NCI-H1092 treated with DMSO at 0.1 percent for 48 hours (cell line): ENCODE data around the gene DUSP15.

Experiments
- DNase-seq: peaks from one replicate; lab custom pipeline; 2025; lab: John Stamatoyannopoulos, UW

The DUSP15 gene

DNA sequence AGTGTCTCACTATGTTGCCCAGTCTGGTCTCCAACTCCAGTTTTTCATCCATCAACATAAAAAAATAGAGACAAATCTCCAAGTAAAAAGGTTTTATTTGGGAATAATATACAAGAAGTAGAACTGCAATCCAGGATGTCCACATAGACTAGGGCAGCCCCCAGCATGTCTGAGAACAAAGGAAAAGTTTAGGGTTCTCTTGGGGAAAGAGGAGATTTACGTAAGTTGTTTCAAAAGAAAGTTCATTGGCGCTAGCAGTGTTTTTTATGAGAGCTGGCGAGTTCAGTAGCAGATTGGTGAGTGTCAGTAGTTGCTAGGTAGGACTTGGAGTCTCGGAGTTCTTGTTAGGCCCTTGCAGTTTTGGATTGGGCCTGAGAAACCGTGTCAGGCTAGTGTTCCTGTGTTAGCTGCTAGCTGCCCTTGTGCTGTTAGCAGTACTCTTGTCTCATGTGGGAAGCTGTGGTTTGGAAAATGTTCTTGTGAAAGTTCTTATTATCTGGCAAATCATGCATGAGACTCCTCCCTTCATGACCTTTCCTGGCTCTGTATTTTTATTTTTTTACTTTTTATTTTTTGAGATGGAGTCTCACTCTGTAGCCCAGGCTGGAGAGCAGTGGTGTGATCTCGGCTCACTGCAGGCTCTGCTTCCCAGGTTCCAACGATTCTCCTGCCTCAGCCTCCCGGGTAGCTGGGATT is 24.8 kb upstream of the DUSP15 start:
- no peak for DNase-seq

DNA sequence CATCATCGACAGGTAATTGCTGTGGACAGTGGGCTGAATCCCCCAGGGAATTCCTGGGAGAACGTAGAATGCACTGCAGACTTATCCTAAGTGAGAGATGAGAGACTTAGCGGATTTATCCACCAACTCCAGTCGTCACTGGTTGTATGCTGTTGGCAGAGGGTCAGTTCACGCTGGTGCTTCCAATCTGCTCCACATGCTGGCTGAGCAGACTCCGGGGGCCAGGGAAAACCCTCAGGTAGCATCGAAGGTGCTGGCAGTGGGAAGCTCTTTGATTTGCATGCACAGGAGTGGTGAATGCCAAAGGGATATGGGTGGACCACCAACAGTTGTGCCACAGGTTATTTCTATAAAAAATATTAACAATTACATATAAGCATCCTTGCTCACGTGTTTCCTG is 20.3 kb upstream of the DUSP15 start:
- DNase-seq: no peak

DNA sequence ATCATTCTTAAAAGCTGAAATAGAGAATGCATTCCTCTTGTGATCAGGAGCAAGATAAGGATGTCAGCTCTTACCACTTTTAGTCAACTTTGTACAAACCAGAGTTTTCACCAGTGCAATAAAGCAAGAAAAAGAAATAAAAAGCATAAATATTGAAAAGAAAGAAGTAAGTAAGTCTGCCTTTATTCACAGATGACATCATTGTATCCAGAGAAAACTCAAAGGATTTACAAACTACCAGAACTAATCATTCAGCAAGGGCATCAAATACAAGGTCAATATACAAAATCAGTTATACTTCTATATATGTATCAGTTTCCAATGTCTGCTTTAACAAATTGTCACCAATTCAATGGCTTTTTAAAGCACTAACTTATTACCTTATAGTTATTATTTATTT is 13.5 kb upstream of the DUSP15 start:
- DNase-seq: no peak

DNA sequence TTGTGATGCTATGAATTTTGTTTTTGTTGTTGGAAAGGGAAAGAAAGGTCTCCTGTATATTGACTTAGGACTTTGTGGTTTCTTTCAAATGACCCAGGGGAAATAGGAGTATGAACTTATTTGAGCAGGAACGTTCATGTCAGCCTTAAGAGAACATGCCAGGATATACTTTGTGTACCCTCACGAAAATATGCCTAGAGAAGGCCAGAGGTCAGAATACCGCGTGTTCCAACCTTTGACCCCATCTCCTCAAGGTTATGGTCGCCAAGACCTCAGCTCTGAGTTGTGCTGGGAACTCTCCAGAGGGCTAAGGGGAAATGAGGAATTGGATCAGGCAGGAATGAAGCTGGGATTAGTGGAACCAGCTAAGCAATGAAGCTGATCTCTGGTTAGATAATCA is 11.6 kb upstream of the DUSP15 start:
- DNase-seq: no peak

DNA sequence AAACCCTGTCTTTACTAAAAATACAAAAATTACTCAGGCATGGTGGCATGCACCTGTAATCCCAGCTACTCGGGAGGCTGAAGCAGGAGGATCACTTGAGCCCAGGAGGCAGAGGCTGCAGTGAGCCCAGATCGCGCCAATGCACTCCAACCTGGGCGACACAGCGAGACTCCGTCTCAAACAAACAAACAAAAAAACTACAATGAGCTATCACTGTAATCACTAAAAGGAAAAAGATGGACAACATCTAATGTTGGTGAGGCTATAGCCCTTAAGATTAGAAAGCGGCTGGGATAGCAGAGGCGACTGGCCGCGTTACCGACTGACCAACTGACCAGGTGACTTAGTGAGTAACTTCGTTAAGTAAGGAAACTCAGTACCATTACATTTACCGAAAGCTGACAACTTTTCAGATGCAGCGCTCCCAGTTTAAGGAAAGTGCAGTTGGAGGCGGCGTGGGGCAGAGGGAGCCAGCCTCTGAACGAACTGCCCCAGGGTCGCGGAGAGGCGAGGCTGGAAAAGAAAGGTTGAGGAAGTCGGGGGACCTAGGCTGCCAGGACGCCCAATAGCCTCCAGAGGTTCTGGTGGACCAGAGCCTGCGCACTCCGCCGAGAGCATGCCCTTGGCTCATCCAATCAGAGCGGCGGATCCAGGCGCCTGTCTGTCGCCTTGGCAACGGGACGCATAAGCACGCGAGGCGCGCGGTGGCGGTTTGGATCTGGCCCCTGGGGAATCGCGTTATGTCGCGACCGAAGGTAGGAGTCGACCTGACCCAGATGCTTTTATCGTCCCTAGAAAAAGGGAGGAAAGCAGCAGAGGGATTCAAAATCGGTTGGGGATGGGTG is 9.0 kb upstream of the DUSP15 start:
- DNase-seq: peak; percentile 89

GRCh38 chr20:31877684-31878083 is 7.4 kb upstream of the DUSP15 start:
- DNase-seq: no peak

GRCh38 chr20:31875671-31876070 is 5.3 kb upstream of the DUSP15 start:
- DNase-seq: no peak

- no peak for DNase-seq
These were observed 2.1 kb upstream of the DUSP15 start for GRCh38 chr20:31872406-31872805.

- DNase-seq: no peak
These were observed 1.3 kb upstream of the DUSP15 start for GRCh38 chr20:31871618-31871954.

DNA sequence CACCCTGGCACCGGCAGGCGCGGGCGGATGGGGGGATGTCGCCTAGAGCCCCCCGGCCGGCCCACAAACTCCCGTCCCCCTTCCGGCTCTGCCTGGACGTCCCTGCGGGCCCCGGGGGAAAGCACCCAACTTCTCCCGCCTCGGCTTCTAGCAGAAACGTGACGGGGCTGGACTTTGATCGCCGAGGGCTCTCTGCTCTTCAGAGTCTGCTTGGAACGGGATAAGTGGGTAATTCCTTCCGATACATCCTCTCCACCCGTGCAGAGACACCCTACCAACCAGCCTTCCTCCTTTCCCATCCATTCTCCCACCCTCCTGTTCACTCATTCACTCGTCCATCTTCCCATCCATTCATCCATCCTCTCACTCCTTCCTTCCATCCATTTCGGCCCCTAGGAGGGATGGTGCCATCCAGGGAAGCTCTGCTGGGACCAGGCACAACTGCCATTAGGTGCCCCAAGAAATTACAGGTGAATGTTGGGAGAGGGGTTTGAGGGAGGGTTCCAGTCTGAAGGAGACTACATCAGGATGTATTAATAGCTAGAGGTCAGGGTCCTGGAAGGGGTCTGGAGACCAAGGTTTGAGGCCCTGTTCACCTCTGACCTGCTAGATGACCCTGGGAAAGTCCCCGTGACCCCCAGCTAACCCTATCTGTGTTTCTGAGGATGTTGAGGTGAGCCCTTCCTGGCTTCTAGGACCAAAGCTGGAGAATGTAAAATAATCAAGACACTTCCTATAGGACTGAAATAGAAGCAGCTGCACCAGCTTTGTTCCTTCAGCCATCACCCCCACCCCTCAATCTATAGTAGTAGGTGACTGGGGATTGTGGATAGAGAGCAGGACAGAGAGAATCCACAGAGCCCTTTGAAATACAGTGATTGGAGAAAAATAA is 645 bp upstream of the DUSP15 start:
- no peak for DNase-seq

- DNase-seq: no peak
These were observed 720 bp downstream of the DUSP15 start for GRCh38 chr20:31869673-31869941.

- DNase-seq: no peak
These were observed 1.3 kb downstream of the DUSP15 start for GRCh38 chr20:31868853-31869672.

DNA sequence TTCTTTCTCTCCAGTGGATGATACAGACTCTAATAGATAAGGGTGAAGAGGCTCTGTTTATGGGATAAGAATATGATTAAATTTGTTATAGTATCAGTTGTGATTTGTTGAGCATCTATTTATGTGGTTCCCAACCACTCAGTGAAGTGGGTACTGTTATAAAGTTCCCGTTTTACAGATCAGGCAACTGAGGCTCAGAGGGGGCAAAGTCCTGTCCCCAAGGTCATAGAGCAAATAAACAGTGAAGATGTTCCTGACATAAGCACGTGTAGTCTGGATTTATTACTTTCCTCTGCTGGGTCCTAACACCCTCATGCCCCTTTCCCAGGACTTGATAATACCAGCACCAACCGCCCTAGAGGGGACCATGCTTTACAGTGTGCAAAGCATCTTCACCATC is 4.1 kb downstream of the DUSP15 start:
- DNase-seq: no peak

GRCh38 chr20:31864521-31865400 is 5.6 kb downstream of the DUSP15 start:
- DNase-seq: no peak

DNA sequence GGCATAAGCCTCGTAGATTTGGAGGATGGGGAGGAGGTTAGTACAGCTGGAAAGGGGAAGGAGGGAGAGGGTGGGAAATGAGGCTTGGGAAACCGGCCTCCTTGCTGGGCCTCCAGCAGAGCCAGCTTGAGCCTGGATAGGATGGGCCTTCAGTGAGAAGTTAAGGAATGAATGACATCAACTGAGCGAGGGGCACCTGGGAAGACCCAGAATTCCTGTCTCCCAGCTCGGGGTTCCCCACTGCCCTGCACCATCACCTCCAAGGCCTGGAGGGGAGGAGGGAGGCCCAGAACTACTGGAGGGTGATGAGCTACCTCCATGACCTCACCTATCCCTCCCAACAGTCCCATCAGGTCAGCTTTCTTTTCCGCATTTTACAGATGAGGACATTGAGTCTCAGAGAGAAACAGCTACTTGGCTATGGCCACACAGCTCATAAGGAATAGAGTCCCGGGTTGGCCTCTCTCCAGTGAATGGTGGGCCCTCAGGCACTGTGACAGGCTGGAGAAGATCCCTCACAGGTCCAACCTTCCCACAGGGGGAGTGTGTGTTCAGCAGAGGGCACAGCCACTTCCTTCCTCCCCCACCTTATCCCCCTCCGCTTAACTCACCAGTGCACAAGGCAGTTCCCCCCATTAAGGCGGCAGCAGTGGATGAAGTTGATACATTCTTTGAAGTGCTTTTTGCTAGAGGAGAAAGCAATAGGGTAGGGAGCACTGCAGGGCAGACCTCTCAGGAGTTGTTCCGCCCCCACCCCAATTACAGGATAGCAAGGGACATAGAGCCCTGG is 6.8 kb downstream of the DUSP15 start:
- DNase-seq: no peak

DNA sequence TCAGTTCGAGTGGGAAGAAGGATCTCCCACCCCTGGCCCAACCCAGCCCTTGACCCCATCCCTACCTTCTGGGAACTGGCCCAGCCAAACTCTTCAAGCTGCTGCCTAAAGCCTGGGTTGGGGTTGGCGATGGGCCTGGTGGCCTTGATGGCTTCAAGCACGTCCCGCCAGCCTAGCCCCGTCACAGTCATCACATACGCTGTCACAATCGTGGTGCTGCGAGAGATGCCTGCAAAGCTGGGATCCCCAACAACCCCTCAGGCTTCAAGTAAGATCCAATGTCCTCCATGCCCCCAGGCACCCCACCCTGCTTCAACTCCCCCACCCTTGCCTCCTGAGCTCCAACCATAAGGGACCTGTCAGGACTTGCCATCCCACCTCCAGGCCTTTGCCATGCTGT is 7.8 kb downstream of the DUSP15 start:
- no peak for DNase-seq

GRCh38 chr20:31862157-31862470 is 8.2 kb downstream of the DUSP15 start:
- DNase-seq: no peak

DNA sequence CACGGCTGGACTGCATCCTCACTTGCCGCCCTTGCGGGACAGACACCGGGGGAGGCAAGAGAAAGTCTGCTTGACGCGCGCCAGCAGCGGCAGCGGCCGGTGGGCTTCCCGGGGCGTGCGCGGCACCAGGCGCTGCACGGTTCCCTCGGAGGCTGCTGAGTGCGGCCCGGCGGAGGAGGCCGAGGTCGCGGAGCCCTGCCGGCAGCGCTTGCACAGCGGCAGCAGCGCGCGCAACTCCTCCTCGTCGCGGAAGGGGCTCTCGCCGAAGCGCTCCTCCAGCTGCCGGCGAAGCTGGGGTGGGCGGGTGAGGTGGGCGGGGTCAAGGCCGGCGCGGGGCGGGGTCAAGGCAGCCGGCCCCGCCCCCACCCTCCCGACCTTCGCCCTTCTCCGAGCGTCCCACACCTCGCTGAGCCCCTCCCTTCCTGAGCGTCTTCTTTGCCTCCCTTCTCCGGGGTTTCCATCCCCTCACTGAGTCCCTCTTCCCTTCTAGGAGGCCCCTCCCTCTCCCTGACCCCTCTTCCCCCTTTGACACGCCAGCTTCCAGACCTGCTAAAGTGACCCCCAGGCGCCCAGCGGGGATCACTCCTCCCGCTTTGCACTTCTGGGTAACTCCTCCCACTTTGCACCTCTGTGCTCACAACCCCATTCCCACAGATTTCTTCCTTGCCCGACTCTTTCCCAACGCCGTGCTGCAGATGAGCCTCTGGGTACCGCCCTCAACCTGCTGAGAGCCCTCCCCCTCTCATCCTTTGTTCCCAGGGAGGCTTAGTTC is 8.8 kb downstream of the DUSP15 start:
- peak; percentile 57 for DNase-seq

DNA sequence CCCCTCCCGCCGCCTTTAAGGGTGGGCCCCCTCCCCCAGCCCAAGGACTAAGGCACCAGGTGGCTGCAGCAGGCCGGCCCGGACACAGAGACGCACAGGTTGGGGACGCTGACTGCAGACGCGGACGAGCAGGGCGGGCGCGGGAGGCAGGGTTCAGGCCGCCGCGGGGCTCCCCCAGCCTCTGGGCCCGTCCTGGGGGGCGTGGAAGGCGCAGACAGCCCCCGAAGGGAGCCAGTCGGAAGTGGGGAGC is 9.3 kb downstream of the DUSP15 start:
- DNase-seq: no peak
